ENCODE data around the gene LYZL4. TPM values are rescaled to one million over a fixed set of nuclear protein-coding genes. Genes with fewer than 3 reads are reported as not detected.

The LYZL4 gene
- total RNA-seq, 4 donors from 2014 or later = not detected

DNA sequence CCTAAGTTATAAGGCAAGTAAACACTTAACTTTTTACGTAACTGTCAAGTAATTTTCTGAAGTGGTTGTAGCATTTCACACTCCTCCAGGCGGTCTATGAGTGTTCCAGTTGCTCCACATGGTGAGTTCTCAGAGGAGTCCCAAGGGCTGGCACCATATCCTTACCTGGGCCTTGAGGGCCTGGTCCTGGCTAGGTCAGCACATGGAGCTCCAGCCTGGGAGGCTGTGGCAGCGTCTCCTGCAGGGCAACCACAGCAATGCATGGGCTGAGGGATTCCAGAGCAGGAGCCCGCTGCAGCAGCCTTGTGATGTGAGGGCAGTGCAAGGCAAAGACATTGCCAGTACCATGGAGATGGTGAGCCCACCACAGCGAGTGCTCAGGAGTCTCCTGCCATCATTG, 32.2 kb upstream of the LYZL4 start:
- no peaks in the 10 kb centered on the region for H3K27me3 ChIP-seq
- H3K27ac ChIP-seq = no peak overlapping the region
- 88% methylated on average over 5 of the region's 5 CpGs for WGBS
- H3K9me3 ChIP-seq = no peaks in the 10 kb centered on the region
- H3K4me3 ChIP-seq = no peak overlapping the region
- no peaks in the 10 kb centered on the region for H3K36me3 ChIP-seq
- peaks cover 3% of the 10 kb centered on the region for H3K4me1 ChIP-seq
- no peak for DNase-seq (ENCODE audit: low spot score in 2 of 2)
- TF ChIP-seq POLR2A (IDR thresholded peaks at IDR 0.05) (no peak), POLR2AphosphoS5 (IDR thresholded peaks at IDR 0.05) (no peak), EP300 (IDR thresholded peaks at IDR 0.05) (no peak)
- TF ChIP-seq, protein P1, sequence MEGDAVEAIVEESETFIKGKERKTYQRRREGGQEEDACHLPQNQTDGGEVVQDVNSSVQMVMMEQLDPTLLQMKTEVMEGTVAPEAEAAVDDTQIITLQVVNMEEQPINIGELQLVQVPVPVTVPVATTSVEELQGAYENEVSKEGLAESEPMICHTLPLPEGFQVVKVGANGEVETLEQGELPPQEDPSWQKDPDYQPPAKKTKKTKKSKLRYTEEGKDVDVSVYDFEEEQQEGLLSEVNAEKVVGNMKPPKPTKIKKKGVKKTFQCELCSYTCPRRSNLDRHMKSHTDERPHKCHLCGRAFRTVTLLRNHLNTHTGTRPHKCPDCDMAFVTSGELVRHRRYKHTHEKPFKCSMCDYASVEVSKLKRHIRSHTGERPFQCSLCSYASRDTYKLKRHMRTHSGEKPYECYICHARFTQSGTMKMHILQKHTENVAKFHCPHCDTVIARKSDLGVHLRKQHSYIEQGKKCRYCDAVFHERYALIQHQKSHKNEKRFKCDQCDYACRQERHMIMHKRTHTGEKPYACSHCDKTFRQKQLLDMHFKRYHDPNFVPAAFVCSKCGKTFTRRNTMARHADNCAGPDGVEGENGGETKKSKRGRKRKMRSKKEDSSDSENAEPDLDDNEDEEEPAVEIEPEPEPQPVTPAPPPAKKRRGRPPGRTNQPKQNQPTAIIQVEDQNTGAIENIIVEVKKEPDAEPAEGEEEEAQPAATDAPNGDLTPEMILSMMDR (IDR thresholded peaks at IDR 0.05) = no peak

DNA sequence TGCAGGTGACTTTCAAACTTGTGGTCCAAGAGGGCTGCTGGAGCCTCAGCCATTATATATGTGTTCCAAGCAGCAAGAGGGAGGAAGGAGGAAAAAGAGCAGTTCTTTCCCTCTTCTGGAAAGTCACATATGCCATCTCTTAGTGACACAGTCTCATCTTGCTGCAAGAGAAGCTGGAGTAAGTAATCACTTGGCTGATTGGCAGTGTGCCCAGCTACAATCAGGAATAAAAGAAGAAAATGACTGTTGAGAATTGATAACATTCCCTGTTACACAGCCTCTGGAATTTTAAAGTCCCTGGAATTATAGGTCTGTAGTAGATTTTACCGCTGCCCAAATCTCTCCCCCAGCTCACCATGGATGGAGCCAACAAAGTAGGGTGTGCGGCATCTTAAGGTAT, 31.4 kb upstream of the LYZL4 start:
- H3K9me3 ChIP-seq = no peaks in the 10 kb centered on the region
- no peak overlapping the region for H3K4me3 ChIP-seq
- H3K27me3 ChIP-seq = no peaks in the 10 kb centered on the region
- 79% methylated on average over 2 of the region's 2 CpGs for WGBS
- H3K36me3 ChIP-seq = no peaks in the 10 kb centered on the region
- no peak for DNase-seq (ENCODE audit: low spot score in 2 of 2)
- peaks cover 3% of the 10 kb centered on the region for H3K4me1 ChIP-seq
- H3K27ac ChIP-seq = no peak overlapping the region
- TF ChIP-seq POLR2AphosphoS5 (IDR thresholded peaks at IDR 0.05) (no peak), POLR2A (IDR thresholded peaks at IDR 0.05) (no peak), EP300 (IDR thresholded peaks at IDR 0.05) (no peak)
- TF ChIP-seq, protein P1 (IDR thresholded peaks at IDR 0.05) = no peak

DNA sequence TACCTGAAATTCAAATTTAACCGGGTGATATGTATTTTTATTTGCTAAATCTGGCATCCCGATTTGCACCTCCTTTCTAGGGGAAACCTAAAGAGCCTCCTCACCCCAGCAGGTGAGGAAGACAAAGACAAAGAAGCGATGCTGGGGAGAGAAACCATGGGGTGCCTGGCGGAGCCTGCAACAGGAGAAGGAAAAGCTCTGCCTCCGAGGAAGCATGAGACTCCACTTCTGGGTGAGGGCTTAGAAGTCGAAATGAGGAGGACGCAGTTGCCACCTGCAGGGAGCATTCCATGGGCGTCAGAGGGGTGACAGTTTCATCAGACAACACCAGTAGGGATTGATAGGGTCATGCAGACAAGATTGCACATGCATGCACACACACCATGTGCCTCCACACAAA, 30.5 kb upstream of the LYZL4 start:
- H3K9me3 ChIP-seq = no peaks in the 10 kb centered on the region
- no peaks in the 10 kb centered on the region for H3K27me3 ChIP-seq
- peaks cover 3% of the 10 kb centered on the region for H3K4me1 ChIP-seq
- no peak for DNase-seq (ENCODE audit: low spot score in 2 of 2)
- H3K4me3 ChIP-seq = no peak overlapping the region
- TF ChIP-seq POLR2A (IDR thresholded peaks at IDR 0.05) (no peak), EP300 (IDR thresholded peaks at IDR 0.05) (no peak), POLR2AphosphoS5 (IDR thresholded peaks at IDR 0.05) (no peak)
- TF ChIP-seq, protein P1 (IDR thresholded peaks at IDR 0.05) = no peak
- H3K27ac ChIP-seq = no peak overlapping the region
- no peaks in the 10 kb centered on the region for H3K36me3 ChIP-seq
- WGBS = 70% methylated on average over 8 of the region's 8 CpGs

DNA sequence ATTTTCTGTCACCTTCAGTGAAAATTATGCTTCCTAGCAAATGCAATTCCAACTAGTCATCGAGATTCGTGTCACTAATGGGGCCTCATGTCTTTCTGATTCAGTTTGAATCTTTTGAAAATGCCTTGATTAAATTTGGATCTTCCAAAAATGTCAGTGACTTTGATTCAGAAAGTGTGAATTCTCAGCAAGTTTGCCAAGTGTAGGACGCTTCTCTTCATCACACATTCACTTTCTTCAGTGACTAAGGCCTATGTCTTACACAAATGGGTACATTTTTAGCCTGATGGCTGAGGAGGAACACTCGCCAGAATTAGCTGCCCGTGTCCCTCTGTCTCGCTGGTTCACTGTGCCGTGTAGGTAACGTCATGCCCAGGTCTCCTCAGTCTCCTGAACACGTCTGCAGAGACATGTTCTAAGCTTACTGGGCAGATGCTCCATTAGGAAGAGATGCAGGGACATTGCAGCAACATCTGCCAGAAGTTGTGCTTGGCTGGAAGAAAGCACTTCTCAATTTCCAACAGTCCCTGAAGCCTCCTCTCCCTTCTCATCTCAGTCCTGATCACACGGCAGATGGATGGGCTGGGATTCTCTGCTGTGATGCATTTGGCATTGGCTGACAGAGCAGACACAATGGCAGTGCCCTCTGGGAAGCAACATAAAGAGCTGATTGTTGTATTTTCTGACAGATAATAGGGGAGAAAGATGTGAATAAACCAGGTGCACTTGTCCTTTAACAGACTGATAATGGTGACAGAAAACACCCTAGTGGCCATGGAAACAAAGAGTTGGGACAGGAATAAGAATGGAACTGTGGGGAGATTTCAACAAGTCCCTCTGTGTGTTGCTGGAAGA, 29.1 kb upstream of the LYZL4 start:
- H3K4me1 ChIP-seq = peaks cover 3% of the 10 kb centered on the region
- 79% methylated on average over 10 of the region's 10 CpGs for WGBS
- no peak for TF ChIP-seq POLR2A (IDR thresholded peaks at IDR 0.05)
- no peak for DNase-seq (ENCODE audit: low spot score in 2 of 2)
- no peak overlapping the region for H3K4me3 ChIP-seq
- H3K27ac ChIP-seq = no peak overlapping the region
- H3K36me3 ChIP-seq = no peaks in the 10 kb centered on the region
- H3K27me3 ChIP-seq = no peaks in the 10 kb centered on the region
- no peaks in the 10 kb centered on the region for H3K9me3 ChIP-seq

GRCh38 chr3:42438758-42439157, 28.3 kb upstream of the LYZL4 start:
- TF ChIP-seq, protein P1 (IDR thresholded peaks at IDR 0.05) = no peak
- TF ChIP-seq POLR2A (IDR thresholded peaks at IDR 0.05) (no peak), POLR2AphosphoS5 (IDR thresholded peaks at IDR 0.05) (no peak), EP300 (IDR thresholded peaks at IDR 0.05) (no peak)
- WGBS = 88% methylated on average over 2 of the region's 2 CpGs
- Histone ChIP-seq H3K9me3 (no peaks in the 10 kb centered on the region), H3K36me3 (no peaks in the 10 kb centered on the region), H3K4me1 (peaks cover 2% of the 10 kb centered on the region), H3K4me3 (no peak overlapping the region), H3K27ac (no peak overlapping the region), H3K27me3 (no peaks in the 10 kb centered on the region)
- no peak for DNase-seq (ENCODE audit: low spot score in 2 of 2)
